Embryonic facial prominence (tissue), 1 donor: ENCODE measurements around the gene PRR23E.

Source experiments
- DNase-seq: peaks from one replicate; pipeline ENCODE4 v3.0.0-alpha.2; 2016; ENCODE audit errors: extremely low spot score

PRR23E gene

DNA sequence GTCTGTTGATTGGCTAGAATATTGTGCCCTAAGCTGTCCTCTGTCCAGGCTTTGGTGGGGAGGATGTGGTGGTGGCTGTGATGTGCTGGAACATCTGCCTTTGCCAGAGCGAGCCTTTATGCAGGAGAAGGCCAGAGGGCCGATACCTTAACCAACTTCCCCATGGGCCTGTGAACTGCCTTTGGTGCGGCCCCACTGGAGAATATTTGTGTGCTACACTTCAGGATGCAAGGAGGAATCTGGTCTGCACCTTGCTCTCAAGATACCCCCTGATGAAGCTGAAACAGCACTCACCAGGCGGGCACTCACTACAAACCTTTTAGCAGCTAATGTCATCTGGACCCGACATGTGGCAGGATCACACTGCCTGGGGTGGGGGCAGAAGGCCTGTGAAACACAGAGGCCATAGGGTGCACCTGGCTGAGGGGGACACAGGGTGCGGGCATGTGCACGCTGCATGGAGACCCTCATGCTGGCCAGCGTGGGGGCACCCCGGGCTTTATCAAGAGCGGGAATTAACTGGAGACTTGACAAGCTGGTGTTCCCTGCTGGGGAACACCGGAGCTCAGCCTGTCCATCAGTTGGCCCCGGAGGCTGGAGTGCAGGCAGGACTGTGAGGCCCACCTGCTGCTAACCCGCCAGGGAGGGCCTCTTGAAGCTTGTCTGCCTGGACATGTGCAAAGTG, 16.4 kb downstream of the PRR23E start:
- no peak for DNase-seq

DNA sequence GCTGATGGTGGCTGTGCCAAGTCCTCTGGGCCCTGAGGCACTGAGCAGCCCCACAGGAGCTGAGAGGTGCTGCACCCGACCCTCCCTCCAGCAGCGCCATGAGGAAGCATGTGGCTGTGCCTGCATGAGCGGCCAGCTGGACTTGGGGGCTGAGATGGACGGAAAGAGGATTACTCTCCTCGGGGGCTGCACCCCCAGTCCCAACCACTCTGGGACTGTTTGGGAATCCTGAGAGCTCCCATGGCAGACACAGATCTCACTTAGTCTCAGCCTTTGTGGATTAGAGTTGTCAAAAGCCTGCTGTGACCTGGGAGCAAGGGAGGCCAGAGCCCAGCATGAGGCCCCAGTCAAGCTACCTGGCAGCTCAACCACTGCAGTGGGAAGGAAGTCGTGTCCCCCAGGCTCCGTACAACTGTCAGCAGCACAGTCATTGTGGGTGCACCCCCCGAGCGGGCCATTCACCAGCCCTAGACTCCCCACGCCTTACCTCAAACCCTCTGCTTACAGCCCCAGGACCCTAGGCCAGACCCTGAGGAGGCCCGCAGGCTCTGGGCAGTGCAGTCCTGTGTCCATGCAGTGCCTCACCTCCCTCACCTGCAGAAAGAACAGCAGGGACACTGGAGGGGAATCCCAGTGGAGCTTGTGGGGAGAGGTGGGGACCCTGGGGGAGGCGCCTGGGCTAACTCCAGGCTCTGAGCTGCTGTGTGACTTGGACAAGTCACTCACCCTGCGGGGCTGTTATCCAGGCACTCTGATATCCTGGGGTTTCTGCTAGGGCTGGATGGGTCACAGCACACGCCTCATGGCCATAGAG, 17.1 kb downstream of the PRR23E start:
- DNase-seq: no peak

DNA sequence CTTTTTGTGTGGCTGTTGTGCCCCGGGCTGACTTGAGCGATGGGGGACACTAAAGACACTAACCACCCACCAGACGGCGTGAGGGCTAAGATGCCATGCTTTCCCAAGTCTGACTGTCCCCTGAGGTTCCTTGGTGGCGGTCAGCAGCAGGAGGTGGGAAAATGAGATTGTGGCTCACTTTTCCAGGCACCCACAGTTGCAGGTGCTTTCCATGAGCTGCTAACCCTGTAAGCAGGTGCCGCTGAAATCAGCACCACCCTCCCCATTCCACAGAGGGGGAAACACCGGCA, 17.7 kb downstream of the PRR23E start:
- DNase-seq: no peak

DNA sequence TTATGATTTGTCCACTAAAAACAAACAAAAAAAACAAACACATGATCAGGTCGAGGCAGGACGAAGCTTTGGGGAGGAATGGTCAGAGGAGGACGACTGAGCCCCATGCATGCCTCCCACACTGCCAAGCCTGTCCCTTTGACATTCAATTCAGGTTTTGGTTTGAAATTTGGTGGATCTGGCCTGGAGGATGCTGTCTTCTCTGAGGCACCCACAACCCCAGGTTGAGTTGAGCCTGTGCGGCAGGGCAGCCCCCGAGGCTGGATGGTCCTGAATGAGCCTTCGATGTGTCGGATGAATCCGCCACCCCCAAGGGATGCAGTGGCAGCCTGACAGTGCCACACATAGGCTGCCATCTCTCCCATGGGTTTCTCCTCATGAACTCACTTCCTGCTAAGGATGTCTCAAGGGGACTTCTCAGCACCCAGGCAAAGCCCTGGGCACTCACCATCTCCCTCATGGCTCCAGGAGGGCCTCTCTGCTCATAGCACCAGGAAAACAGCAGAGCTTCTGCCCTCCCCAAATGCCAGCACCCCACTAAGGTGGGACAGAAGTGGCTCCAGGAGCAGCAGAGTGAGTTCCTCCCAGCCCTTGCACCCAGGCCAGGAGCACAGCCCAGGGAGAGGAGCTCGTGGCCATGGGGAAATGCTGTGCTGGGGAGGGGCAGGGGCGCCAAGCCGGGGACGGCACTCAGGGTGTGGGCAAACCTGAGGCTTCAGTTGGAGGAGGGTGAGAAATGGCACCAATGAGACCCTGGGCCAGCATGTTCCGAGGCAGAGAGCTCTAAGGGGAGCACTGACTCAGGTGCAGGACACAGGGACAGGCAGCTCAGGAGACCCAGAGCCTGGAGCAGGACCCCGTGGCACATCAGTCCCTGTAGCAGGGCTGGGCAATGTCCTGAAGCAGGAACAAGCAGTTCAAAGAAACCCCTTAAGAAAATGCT, 18.5 kb downstream of the PRR23E start:
- DNase-seq: no peak

DNA sequence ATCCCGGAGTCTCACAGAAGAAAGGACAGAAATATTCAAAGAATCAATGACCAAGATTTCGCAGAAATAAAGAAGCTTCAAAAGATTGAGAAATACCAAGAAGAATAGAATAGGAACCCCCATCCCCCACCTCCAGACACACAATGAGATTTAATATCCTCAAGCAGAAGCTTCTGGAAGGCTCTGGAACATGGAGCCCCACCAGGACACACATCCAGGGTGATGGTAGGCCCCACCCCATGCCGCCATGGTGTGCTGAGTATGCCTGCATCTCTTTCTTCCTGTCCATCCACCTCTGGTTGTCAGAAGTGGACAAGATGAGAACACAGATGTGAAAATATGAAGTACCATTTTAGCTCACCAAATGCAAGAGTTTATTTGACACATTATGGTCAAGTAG, 19.3 kb downstream of the PRR23E start:
- DNase-seq: no peak

DNA sequence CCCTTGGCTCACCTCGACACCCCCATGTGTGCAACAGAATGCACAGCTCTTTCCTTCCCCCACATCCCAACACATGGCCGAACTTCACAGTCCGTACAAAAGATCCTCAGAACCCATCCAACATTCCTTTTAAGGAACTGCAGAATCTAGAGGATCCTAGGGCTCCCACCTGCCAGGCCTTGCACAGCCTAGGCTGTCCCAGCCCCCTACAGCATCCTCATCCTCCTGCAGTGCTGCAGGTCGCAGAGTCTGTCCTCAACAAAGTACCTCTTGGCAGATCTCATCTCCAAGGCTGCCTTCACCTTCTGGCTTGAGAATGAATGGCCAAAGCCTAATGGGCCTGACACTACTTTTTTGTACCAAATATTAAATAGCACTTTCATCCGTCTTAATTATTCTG, 19.8 kb downstream of the PRR23E start:
- DNase-seq: no peak

DNA sequence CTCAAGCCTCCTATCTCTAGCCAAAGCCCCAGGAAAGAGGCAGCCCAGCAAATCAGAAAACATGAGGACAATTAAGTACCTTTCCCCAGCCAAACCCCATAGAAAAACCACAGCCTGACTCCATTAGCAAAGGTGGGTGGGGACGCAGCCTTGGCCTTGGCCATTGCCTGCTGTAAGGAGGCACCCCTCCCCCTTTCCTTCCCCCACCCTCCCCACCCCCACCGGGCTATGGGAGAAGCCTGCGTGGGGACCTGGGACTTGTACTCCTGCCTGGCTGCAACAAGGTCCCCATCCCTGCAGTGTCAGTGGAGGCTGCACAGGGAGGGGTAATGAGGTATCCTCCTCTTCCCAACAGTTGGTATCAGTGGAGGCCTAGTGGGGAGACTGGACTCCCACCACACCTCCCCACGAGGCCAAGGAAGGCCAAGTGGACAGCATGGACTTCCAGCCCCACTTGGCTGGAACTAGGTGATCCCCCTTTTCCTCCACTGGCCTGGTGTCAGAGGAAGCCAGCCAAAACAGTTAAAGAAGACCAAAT, 20.5 kb downstream of the PRR23E start:
- no peak for DNase-seq

DNA sequence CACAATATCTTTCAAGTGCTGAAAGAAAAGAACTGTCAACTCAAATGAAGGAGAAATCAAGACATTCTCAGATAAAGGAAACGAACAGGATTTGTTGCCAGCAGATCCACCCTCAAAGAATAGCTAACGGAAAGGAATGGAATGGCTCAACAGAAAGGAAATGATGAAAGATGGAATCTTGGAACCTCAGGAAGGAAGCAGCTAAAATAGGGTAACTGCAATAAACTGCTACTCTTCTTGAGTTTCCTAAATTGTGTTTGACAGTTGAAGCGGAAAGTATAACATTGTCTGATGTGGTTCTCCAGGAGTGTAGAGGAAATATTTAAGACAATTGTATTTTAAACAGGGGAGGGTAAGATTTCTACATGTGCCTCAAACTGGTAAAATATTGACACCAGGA, 22.0 kb downstream of the PRR23E start:
- DNase-seq: no peak

DNA sequence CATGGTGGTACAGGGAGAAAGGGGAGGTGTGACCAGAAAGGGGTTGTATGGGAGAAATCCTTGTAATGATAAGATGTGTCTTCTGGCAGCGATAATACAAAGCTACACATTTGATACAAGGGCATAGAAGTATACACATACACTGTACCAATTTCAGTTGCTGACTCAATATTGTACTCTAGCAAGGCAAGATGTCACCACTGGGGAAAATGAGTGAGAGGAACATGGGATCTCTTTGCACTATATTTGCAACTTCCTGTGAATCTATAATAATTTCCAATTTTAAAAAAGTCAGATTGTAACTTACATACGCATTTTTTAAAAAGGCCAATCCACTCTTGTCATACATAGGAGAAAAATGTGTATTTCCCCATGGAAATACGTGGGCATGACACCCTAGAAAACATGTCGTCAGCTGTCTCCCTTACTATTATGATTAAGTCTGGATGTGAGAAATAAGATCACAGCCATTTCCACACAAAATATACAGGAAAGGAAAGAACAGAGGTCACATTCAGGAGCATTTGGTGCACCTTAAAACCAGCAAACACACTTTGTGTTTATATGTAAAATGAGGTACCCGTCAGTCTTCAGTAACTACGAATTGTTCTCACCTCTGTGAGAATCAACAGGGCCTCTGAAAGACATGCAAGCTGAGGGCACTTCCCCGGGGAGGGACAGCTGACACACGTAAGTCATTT, 22.9 kb downstream of the PRR23E start:
- DNase-seq: no peak

DNA sequence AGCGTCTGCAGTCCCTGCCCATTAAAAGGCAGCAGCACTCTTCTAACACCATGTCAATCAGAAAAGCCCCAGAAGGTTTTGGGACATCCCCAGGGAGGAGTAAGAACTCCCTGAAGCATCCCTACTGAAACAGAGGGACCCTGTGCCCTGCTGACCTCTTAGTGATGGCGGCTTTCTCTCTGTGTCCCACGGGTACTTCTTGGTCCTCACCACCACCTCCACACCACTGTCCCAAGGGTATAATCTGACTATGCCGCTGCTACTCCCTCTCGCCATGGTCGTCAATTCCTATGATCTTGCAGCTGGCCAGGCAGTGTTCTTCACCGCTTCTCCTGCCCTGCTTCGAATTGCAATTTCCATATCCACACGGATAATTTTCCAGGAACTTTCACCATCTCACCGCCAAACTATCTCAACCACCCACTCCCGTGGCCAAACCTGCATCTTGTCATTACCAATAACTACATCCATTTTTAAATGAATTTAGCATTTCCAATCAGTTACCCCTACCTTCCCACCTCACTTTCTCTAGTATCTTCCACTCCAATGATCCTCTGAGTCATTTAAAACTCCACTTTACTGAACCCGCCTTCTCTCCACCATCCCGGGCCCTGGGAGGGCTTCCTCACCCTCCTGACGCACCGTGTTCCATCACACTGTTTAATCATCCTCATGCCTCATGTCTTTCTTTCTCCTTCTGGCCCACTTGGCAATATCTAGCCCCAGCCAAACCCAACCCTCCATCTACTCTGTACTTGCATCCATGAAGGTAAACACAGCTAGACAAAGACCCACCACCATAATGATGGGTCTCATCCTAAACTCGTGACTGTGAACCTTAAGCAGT, 23.7 kb downstream of the PRR23E start:
- no peak for DNase-seq

DNA sequence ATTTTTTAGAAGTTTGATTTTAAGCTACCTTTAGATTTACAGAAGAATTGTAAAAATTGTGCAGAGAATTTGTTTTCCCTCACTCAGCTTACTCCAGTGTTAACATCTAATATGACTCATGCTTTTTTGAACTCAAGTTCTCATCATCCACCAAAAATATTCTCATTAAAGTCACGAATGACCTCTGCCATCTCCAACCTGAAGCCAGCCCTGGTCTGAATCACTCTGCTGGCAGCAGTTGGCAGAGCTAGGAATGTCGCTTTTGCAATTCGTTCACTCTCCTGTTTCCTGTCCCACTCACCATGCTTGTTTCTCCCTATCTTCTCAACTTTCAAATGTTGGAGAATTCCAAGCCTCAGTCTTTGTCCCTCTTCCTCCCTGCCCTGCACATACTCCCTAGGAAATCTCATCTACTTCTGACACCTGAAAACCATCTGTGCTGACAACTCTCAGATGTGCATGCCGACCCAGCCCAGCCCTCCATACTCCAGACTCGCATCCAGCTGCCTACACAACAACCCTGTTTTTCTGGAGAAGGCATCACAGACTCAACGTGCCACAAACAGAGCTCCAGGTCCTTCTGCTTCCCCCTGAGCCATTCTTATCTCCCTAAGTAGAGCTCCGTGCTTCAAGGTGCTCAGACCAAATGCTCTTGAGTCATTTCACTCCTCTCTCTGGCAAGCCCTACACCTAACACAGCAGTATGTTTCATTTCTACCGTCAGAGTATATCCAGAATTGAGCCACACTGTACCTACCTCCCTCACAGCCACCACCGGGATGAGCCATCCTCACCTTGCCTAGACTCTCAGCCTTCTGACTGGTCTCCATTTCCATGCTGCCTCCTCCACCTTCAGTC, 24.9 kb downstream of the PRR23E start:
- DNase-seq: no peak

DNA sequence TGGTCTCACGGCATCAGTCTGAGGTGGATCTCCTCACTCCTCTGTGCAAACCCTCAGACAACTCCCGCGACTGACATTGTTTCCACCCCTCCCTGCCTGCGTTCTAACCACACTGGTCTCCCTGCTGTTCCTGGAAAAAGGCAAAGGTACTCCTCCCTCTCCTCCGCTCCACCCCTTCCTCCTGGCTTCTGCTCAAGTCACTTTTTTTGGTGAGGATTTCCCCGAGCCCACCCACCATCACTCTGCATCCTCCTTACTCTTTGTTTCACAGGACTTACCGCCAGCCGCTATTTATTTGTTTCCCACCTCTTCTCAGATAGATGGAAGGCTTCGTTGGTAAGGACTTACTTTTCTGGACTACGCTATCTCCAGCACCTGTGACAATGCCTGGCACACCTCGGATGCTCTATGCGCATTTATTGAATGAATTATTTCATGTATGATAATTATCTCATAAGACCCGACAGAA, 25.6 kb downstream of the PRR23E start:
- DNase-seq: no peak

DNA sequence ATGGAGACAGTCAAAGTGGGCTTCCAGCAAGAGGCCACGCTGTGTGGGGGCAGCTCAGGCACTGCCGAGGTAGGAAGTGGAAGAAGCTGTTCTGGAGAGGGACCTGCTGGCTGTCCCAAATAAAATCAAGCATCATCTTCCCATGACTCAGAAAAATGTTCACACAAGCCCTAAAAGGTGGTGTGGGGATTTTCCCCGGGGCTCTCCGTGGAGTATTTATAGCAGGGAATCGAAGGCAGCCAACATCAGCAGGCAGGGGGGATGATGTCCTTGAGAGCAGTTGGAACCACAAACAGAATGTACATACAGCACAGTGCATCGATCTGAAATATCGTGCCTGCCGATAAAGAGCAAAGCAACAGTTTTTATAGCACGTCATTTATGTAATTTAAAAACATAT, 27.6 kb downstream of the PRR23E start:
- DNase-seq: no peak

DNA sequence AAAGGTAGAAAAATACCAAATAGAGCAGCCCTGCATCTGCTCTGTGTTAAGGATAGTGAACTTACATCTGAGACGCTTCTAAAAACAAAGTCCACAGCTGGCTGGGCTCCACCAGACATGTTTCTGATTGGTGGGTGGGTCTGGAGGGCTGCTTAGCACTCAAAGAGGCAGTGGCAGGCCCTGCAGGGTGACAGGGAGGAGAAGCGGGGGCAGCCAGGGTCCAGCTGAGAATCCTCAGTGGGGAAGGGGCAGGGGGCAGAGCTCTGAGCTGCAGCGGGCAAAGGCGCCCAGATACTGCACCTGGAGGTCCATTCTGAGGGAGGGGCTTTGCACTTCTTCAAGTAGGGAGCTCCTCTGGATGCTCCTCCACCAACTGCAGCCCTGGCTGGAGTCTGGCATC, 28.1 kb downstream of the PRR23E start:
- no peak for DNase-seq

DNA sequence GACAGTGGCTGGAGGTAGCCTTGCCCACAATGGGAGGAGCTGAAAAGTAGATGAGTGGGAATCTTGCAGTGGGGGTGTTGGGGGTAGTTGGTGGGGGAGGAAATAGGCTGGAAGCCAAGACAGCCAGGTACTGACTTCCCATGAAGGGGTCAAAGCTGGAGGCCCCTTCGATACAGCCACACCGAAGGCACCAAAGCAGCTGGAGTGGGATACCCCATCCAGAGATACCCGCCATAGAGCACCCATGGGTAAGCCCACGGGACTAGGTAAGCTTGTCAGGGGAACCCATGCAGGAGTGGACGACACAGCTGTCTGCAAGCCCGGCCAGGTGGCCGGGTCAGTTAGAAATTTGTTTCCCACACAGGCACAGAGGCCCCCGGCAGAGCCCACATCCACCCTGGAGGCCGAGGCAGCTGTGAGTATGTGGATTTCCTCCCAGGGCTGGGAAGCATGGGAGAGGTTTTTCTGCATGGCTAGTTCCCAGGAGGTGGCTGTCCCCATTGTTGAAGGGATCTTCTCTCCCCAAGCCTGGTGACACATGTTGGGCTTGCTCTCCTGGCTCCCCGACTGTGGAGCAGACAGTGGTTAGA, 28.6 kb downstream of the PRR23E start:
- no peak for DNase-seq

DNA sequence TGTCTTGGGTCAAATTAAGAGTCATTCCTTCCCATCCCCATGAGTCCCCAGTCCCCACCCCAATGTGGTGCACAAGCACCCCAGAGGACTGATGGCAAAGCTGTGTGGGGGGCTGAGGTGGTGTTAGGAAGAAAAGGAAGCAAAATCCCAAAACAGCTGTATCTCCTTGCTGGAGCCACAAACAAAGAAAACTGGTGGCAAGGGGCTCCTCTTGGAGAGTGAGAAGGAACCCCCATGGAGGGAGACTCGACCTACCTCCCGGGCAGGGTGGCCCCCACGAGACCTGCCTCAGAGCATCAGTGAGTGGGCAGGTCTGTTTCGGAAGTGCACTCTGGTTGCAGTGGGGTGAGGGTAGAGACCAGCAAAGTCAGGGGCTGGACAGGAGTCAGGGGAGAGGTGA, 29.2 kb downstream of the PRR23E start:
- no peak for DNase-seq

DNA sequence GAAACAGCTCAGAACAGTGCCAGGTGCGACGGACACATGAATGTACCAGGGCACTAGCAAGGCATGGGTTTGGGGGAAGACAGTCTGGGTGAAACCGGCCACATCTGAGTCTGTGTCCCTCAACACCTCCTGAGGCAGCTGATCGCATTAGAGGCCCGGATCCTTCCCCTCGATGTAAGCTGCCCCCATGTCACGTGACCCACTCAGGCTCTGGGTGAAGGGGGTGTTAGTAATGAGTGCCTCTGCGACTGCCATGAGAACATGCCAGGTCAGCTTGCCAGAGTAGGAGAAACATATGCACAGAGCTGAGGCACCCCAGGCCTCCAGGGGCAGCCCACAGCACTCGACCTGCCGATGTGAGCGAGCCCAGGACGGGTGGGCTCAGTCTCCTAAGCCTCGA, 29.7 kb downstream of the PRR23E start:
- DNase-seq: no peak

DNA sequence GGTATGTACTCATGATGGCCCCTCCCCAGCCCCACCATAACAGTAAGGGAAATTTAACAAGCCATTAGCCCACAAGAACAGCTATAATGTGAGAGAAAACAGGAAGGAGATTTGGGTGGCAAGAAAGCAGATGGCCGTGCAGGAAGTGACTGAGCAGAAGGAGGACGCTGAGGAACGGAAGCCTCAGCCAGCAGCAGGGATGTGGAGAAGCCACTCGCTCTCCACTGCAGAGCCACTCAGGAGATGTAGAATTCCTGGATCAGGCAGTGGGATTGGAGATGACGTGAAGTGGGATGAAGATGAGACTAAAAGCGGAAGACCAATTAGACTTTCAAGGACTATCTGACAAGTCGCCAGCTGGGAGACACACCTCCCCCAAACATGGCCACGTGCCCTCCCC, 31.2 kb downstream of the PRR23E start:
- no peak for DNase-seq

DNA sequence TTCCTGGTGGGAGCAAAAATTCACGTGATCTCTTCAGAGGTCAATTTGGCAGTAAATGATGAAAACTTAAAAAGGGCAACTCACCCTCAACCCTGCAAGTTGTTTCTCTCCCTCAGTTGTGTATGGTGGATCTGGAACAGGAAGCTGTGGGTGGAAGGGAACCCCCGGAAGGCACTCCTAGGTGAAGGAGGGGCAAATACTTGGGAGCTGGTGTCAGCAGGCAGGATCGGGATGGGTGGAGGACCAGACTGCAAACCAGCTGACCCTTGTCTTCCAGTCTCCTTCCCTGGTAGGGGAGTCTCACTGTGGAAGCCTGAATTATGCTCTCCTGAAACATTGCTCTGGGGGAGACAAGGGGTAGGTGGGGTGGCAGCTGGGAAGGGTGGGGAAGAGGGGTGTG, 33.5 kb downstream of the PRR23E start:
- DNase-seq: no peak
